ENCODE results near the gene TXNL1.

DNA sequence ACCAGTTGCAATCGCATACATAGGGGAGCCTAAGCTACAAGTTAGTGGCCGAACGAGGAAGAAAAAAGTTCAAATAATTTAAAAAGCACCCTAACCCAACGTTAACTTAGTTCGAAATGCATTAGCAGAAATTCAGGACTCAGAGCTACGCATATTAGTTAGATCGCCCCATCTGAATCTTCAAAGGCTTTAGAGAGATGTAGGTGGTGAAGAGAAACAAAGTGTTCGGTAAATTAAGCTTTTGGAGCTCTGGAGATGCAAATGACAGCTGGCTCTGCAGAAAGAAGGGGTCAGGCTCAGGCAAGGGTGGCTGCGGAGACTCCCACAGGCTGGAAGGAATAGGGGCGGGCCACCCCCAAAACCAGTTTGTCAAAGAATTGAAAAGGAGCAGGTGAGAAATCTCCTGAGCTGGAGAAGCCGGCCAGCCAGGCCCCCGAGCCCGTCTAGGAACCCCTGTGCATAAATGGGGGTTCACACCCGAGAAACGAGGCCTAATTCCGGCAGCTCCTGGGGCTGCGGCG is 621 bp downstream of the TXNL1 start:
- TF ChIP-seq, protein P1, sequence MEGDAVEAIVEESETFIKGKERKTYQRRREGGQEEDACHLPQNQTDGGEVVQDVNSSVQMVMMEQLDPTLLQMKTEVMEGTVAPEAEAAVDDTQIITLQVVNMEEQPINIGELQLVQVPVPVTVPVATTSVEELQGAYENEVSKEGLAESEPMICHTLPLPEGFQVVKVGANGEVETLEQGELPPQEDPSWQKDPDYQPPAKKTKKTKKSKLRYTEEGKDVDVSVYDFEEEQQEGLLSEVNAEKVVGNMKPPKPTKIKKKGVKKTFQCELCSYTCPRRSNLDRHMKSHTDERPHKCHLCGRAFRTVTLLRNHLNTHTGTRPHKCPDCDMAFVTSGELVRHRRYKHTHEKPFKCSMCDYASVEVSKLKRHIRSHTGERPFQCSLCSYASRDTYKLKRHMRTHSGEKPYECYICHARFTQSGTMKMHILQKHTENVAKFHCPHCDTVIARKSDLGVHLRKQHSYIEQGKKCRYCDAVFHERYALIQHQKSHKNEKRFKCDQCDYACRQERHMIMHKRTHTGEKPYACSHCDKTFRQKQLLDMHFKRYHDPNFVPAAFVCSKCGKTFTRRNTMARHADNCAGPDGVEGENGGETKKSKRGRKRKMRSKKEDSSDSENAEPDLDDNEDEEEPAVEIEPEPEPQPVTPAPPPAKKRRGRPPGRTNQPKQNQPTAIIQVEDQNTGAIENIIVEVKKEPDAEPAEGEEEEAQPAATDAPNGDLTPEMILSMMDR (conservative IDR thresholded peaks at IDR 0.05; ENCODE audit: low read depth, low read length) = no peak
- no peak for TF ChIP-seq EZH2phosphoT487 (IDR thresholded peaks at IDR 0.05; ENCODE audit: borderline replicate concordance, low read length)
